ENCODE results near the gene TMEM30A. TPM values are rescaled to one million over a fixed set of nuclear protein-coding genes. Genes with fewer than 3 reads are reported as not detected.
A peak's percentile ranks its signal among the peaks of the same experiment; 100 is the strongest.

The TMEM30A gene
- total and polyA plus RNA-seq, 2 of the 13 experiments (the other 11 are each of a cell fraction or from before 2014, with no cell fraction given): 17.6 to 54.4 TPM

GRCh38 chr6:75243333-75244062 is 41.1 kb downstream of the TMEM30A start, which contains the start of gene COX7A2 (continued):
- peak; percentile 44; the same call in 1 of the 2 replicates for TF ChIP-seq RNF219 (CRISPR knock-in tag; IDR thresholded peaks at IDR 0.05)
- TF ChIP-seq ARNT2 (CRISPR knock-in tag; IDR thresholded peaks at IDR 0.05; ENCODE audit: low read depth): no peak
- peak; percentile 48; the same call in 1 of the 2 replicates for TF ChIP-seq ZNF891 (CRISPR knock-in tag; IDR thresholded peaks at IDR 0.05)
- TF ChIP-seq ZBTB20 (CRISPR knock-in tag; IDR thresholded peaks at IDR 0.05; ENCODE audit: borderline replicate concordance, low read depth): no peak; the same call in 1 of the 2 replicates
- TF ChIP-seq BCL6 (CRISPR knock-in tag; IDR thresholded peaks at IDR 0.05): peak; percentile 38; the same call in 1 of the 2 replicates
- TF ChIP-seq MTF2 (CRISPR knock-in tag; IDR thresholded peaks at IDR 0.05; ENCODE audit: borderline replicate concordance): peak; percentile 88; the same call in 1 of the 2 replicates
- TF ChIP-seq MAZ (IDR thresholded peaks at IDR 0.05; ENCODE audit: borderline replicate concordance, low read depth, low read length): no peak; the same call in 1 of the 2 replicates
- TF ChIP-seq MAZ (CRISPR knock-in tag; IDR thresholded peaks at IDR 0.05; ENCODE audit: low read depth): 0 out of 2 replicates have a peak, but pooled peaks have one; percentile 24
- TF ChIP-seq PRDM15 (CRISPR knock-in tag; IDR thresholded peaks at IDR 0.05): no peak
- TF ChIP-seq MIER2 (CRISPR knock-in tag; IDR thresholded peaks at IDR 0.05): peak; percentile 82
- TF ChIP-seq ZBTB40 (IDR thresholded peaks at IDR 0.05): peak; percentile 75
- peak; percentile 66 for TF ChIP-seq ZBTB40 (CRISPR knock-in tag; IDR thresholded peaks at IDR 0.05)
- TF ChIP-seq ZZZ3 (CRISPR knock-in tag; IDR thresholded peaks at IDR 0.05; ENCODE audit: borderline replicate concordance): peak; percentile 71; the same call in 1 of the 2 replicates

Measured in HepG2 (cell line).